H9 (cell line): ENCODE data around the gene TRIM24. TPM values are rescaled to one million over a fixed set of nuclear protein-coding genes. Genes with fewer than 3 reads are reported as not detected.

ENCODE experiments used
- DNase-seq: peaks from one replicate; pipeline ENCODE4 v3.0.0-alpha.2; 2017
- H2AFZ ChIP-seq: one replicate; pipeline ENCODE4 v1.6.1; 2013; ENCODE audit warnings: mild to moderate bottlenecking, low read length, control low read depth, moderate library complexity
- H2AK5ac ChIP-seq: 2 replicates; pipeline ENCODE4 v1.6.1; 2013; ENCODE audit warnings: low read length, control low read depth, mixed read lengths; ENCODE audit not compliant: insufficient read length
- H2BK120ac ChIP-seq: one replicate; pipeline ENCODE4 v1.6.1; 2013; ENCODE audit warnings: low read depth, mild to moderate bottlenecking, low read length, control low read depth, inconsistent platforms; ENCODE audit not compliant: poor library complexity, severe bottlenecking
- H2BK12ac ChIP-seq: 2 replicates; pipeline ENCODE4 v1.6.1; 2013; ENCODE audit warnings: low read length, control low read depth, mixed read lengths, low read depth; ENCODE audit not compliant: insufficient read length
- H2BK15ac ChIP-seq: 2 replicates; pipeline ENCODE4 v1.6.1; 2013; ENCODE audit warnings: low read depth, low read length, control low read depth
- H2BK20ac ChIP-seq: one replicate; pipeline ENCODE4 v1.6.1; 2013; ENCODE audit warnings: low read depth, mild to moderate bottlenecking, low read length, control low read depth, inconsistent platforms; ENCODE audit not compliant: poor library complexity, severe bottlenecking
- H2BK5ac ChIP-seq: 2 replicates; pipeline ENCODE4 v1.6.1; 2013; ENCODE audit warnings: low read length, control low read depth, mixed read lengths; ENCODE audit not compliant: insufficient read length
- H3K14ac ChIP-seq: 2 replicates; pipeline ENCODE4 v1.6.1; 2013; ENCODE audit warnings: low read length, control low read depth; ENCODE audit not compliant: insufficient read depth
- H3K18ac ChIP-seq: 2 replicates; pipeline ENCODE4 v1.6.1; 2013; ENCODE audit warnings: low read depth, mild to moderate bottlenecking, mixed read lengths, low read length, control low read depth; ENCODE audit not compliant: insufficient read length
- H3K23ac ChIP-seq: 2 replicates; pipeline ENCODE4 v1.6.1; 2013; ENCODE audit warnings: low read length, control low read depth, mixed read lengths, low read depth; ENCODE audit not compliant: insufficient read length
- H3K23me2 ChIP-seq: 2 replicates; pipeline ENCODE4 v1.6.1; 2013; ENCODE audit warnings: low read depth, mild to moderate bottlenecking, mixed read lengths, low read length, control low read depth; ENCODE audit not compliant: insufficient read length, poor library complexity, severe bottlenecking
- H3K27ac ChIP-seq: 2 replicates; pipeline ENCODE4 v1.5.1; 2013; ENCODE audit warnings: low read length, control low read depth, mixed read lengths, low read depth; ENCODE audit not compliant: insufficient read length
- H3K27me3 ChIP-seq: 2 replicates; pipeline ENCODE4 v1.6.1; 2013; ENCODE audit warnings: low read length, control low read depth, inconsistent platforms; ENCODE audit not compliant: insufficient read depth
- H3K4ac ChIP-seq: 2 replicates; pipeline ENCODE4 v1.6.1; 2013; ENCODE audit warnings: low read depth, mild to moderate bottlenecking, control low read depth, inconsistent platforms, low read length, moderate library complexity
- H3K4me1 ChIP-seq: 2 replicates; pipeline ENCODE4 v1.6.1; 2013; ENCODE audit warnings: low read length, control low read depth, inconsistent platforms; ENCODE audit not compliant: insufficient read depth
- H3K4me2 ChIP-seq: 2 replicates; pipeline ENCODE4 v1.6.1; 2013; ENCODE audit warnings: low read length, control low read depth, mixed read lengths; ENCODE audit not compliant: insufficient read length, insufficient read depth
- H3K56ac ChIP-seq: 2 replicates; pipeline ENCODE4 v1.6.1; 2013; ENCODE audit warnings: low read depth, mild to moderate bottlenecking, mixed read lengths, low read length, control low read depth; ENCODE audit not compliant: insufficient read length
- H3K79me1 ChIP-seq: 2 replicates; pipeline ENCODE4 v1.6.1; 2013; ENCODE audit warnings: low read depth, mild to moderate bottlenecking, moderate library complexity, low read length, control low read depth, inconsistent platforms; ENCODE audit not compliant: insufficient read depth, poor library complexity, severe bottlenecking
- H3K79me2 ChIP-seq: 2 replicates; pipeline ENCODE4 v1.6.1; 2013; ENCODE audit warnings: low read length, control low read depth, inconsistent platforms; ENCODE audit not compliant: insufficient read depth
- H3K9ac ChIP-seq: 2 replicates; pipeline ENCODE4 v1.6.1; 2013; ENCODE audit warnings: low read length, control low read depth, mixed read lengths; ENCODE audit not compliant: insufficient read length; ENCODE audit errors: extremely low read depth
- H3K9me3 ChIP-seq: one replicate; pipeline ENCODE4 v1.6.1; 2013; ENCODE audit warnings: low read depth, low read length, inconsistent platforms; ENCODE audit not compliant: control insufficient read depth
- H3T11ph ChIP-seq: one replicate; pipeline ENCODE4 v1.6.1; 2013; ENCODE audit warnings: mild to moderate bottlenecking, low read length, control low read depth, inconsistent platforms
- H4K20me1 ChIP-seq: one replicate; pipeline ENCODE4 v1.6.1; 2013; ENCODE audit not compliant: control insufficient read depth, insufficient read length, insufficient read depth
- H4K5ac ChIP-seq: 2 replicates; pipeline ENCODE4 v1.6.1; 2013; ENCODE audit warnings: low read depth, mild to moderate bottlenecking, mixed read lengths, low read length, control low read depth; ENCODE audit not compliant: insufficient read length
- H4K8ac ChIP-seq: replicated peaks from 2 replicates; pipeline ENCODE4 v1.6.1; 2013; ENCODE audit warnings: low read length, control low read depth, mixed read lengths, low read depth; ENCODE audit not compliant: insufficient read length
- H4K91ac ChIP-seq: 2 replicates; pipeline ENCODE4 v1.6.1; 2013; ENCODE audit warnings: low read depth, mild to moderate bottlenecking, moderate library complexity, mixed read lengths, low read length, control low read depth; ENCODE audit not compliant: insufficient read length
- H3K27ac Mint-ChIP-seq, 3 experiments: 2 replicates in 2 of 3; 3 replicates in 1 of 3; pipeline ENCODE4 v1.8.0; 2020 to 2021; ENCODE audit warnings: mixed read lengths in 3 of 3, mild to moderate bottlenecking in 1 of 3, moderate library complexity in 1 of 3
- H3K27me3 Mint-ChIP-seq: 2 replicates; pipeline ENCODE4 v1.8.0; 2021; ENCODE audit warnings: low read depth, mild to moderate bottlenecking, moderate library complexity, mixed read lengths
- H3K36me3 Mint-ChIP-seq, 3 experiments: 2 replicates in 2 of 3; 3 replicates in 1 of 3; pipeline ENCODE4 v1.8.0; 2020 to 2021; ENCODE audit warnings: low read depth in 3 of 3, mixed read lengths in 3 of 3; ENCODE audit not compliant: insufficient read depth in 1 of 3
- H3K4me1 Mint-ChIP-seq, 2 experiments: 2 replicates each; pipeline ENCODE4 v1.8.0; 2020; ENCODE audit warnings: mixed read lengths in 2 of 2
- H3K4me3 Mint-ChIP-seq, 2 experiments: 2 replicates in 1 of 2; 3 replicates in 1 of 2; pipeline ENCODE4 v1.8.0; 2020 to 2021; ENCODE audit warnings: mild to moderate bottlenecking in 2 of 2, mixed read lengths in 2 of 2, moderate library complexity in 1 of 2
- H3K9me3 Mint-ChIP-seq, 2 experiments: 2 replicates in 1 of 2; 3 replicates in 1 of 2; pipeline ENCODE4 v1.8.0; 2020; ENCODE audit warnings: mild to moderate bottlenecking in 2 of 2, mixed read lengths in 2 of 2, moderate library complexity in 1 of 2
- CTCF ChIP-seq: fragments of 200-600 bp; sonication (generic); conservative IDR thresholded peaks from 3 replicates; pipeline ENCODE4 v1.8.0; 2021; ENCODE audit warnings: antibody characterized with exemption, mild to moderate bottlenecking
- WGBS: extraction: QIAGEN DNeasy Blood & Tissue Kit; methylation state at CpG from one replicate; pipeline ENCODE4 v1.1.7; 2013; ENCODE audit warnings: missing lambda C conversion rate, low lambda C conversion rate, mixed read lengths; ENCODE audit not compliant: insufficient read length; ENCODE audit errors: extremely low coverage; 5-methylcytosine and 5-hydroxymethylcytosine counted together
- total RNA-seq: library from RNA; stranded (reverse); gene quantifications from 2 replicates; pipeline ENCODE4 v1.2.1, GENCODE V29; 2021

TRIM24 gene
- total RNA-seq, 1 experiment from 2014 or later, result 260 TPM

GRCh38 chr7:138435231-138435919, 24.7 kb upstream of the TRIM24 start:
- Histone ChIP-seq H2BK15ac (no peak overlapping the region), H3K79me1 (no peaks in the 10 kb centered on the region), H3K4ac (no peak overlapping the region), H3T11ph (no peak overlapping the region), H3K27ac (no peak overlapping the region), H3K9ac (no peak overlapping the region), H3K79me2 (no peaks in the 10 kb centered on the region), H4K8ac (no peak overlapping the region), H2AK5ac (no peak overlapping the region), H3K27me3 (no peaks in the 10 kb centered on the region), H3K14ac (no peak overlapping the region), H2BK20ac (no peak overlapping the region), H3K18ac (no peak overlapping the region), H3K4me2 (no peak overlapping the region), H3K56ac (no peak overlapping the region), H2BK12ac (no peak overlapping the region), H3K4me1 (peaks cover 9% of the 10 kb centered on the region; the same call in 1 of the 2 replicates), H4K20me1 (no peaks in the 10 kb centered on the region), H3K23me2 (no peaks in the 10 kb centered on the region), H3K23ac (no peak overlapping the region), H4K91ac (no peak overlapping the region), H3K9me3 (peaks cover 19% of the 10 kb centered on the region), H2BK5ac (no peak overlapping the region), H2BK120ac (no peak overlapping the region), H4K5ac (no peak overlapping the region), H2AFZ (no peak overlapping the region)
- no CpG with 5 or more reads among the region's 10 CpGs for WGBS
- DNase-seq, result no peak
- Mint-ChIP-seq H3K9me3 (peaks cover 27 to 34% of the 10 kb centered on the region in 2 experiments), H3K4me1 (peaks cover 29 to 32% of the 10 kb centered on the region in 2 experiments), H3K4me3 (no peak overlapping the region), H3K36me3 (peaks cover 24 to 37% (median 25%) of the 10 kb centered on the region in 3 experiments), H3K27ac (peak overlapping the region; percentile 2 to 53 (median 29); a peak in 6 of 7 replicates), H3K27me3 (peaks cover 5% of the 10 kb centered on the region)
- no peak for TF ChIP-seq CTCF
